Dedifferentiated amniotic fluid mesenchymal stem cell (primary cell): ENCODE measurements around the gene HECTD4.

Source experiments
- DNase-seq: peaks from one replicate; pipeline ENCODE4 v3.0.0-alpha.2; 2016; ENCODE audit errors: extremely low spot score

Gene HECTD4

DNA sequence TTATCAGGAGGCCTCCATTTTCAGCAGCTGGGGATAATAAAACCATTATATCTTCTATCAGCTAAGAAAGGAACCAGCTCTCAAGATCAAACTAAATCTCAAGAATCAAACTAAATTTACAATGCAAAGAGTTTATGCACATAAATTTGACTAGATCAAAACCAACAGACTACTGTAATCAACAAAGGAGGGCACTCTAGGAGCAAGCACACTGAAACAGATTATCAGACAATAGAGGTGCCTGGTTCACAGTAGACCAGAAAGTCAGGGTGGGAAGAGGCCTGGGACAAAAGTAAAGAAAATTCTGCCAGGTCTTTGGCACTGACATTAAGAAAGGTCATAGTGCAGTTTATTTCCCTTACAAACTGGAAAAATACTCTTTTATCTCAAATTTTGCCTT is 61.0 kb downstream of the HECTD4 start:
- no peak for DNase-seq

DNA sequence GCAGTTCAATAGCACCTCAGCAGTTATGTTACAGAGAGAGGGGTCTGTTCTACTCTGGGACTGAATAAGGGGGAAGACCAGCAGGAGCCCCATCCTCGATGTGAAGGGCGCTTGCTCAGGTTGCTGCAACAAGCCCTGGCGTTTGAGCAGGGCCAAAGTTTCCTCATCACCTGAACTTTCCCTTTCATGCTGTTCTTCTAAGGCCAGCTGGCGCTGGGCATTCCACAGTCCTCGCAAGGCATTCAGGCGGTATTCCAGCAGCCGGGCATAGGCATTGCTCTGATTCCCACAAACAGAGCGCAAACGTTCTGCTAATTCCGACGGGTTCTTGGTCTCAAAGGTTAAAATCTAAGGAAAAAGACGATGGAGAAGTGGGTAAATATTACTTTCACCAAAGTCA is 62.8 kb downstream of the HECTD4 start:
- DNase-seq: no peak

DNA sequence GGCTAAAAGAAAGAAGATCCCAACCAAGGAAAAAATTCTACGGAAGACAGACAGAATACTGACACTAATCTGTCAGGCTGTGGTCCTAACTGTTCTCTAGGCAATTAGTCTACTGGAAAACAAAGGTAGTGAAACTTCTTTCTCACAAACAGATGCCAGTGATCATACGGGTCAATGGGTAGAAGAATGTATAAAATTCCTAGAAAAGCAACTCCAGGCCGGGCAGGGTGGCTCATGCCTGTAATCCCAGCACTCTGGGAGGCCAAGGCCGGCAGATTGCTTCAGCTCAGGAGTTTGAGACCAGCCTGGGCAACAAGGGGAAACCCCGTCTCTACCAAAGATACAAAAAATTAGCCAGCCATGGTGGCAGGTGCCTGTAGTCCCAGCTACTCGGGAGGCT is 64.8 kb downstream of the HECTD4 start:
- no peak for DNase-seq

DNA sequence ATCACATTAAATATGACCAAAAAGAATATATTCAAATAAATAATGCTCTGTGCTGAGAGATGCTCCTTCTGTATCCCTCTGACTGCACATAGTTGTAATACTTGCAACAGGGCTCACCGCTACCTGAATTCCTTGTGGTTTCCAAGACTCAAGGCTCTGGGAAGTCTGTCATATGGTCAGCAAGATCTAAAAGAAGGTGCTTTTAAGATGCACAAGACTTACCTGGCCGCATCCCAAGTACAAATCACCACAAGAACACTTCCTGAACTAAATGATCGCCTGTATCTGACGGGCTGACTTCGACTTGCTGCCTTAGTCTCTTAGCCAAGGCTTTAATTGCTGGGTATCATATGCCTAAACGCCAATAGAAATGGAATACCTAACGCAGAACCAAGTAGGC is 67.2 kb downstream of the HECTD4 start:
- no peak for DNase-seq

DNA sequence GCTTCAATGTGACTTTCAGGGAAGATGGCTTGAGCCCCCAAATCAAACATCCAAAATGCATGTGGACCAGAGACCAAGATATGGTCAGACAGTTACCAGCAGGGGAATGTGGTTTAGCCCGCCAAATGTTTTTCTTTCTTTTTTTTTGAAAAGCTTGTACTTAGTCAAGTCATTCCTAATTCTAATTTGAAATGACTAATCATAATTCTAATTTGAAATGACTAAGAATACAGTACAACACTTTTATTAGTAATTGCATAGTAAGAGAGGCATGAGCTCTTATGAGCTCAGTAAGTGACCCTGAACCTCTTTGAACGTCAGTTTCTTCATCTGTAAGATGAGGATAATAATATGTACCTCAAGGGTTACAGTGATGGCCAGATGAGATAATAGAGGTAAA is 72.4 kb downstream of the HECTD4 start:
- DNase-seq: no peak

DNA sequence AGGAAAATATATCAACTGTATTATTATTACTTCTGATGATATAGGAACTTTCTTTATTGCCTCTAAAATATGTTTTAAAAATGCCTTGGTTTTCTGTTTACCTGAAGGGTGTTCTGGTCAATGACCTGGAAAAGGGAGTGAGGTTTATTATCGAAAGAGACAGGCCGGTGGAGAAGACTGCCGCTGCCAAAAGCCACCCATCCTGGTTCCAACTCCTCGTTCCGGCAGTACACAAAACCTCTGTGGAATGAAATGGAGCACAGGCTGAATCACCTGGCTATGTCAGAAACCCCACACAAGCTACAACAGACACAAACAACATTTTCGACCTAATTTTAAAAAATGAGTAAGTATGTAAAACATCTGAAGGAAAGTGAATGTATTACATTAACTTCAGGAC is 73.6 kb downstream of the HECTD4 start:
- DNase-seq: no peak

DNA sequence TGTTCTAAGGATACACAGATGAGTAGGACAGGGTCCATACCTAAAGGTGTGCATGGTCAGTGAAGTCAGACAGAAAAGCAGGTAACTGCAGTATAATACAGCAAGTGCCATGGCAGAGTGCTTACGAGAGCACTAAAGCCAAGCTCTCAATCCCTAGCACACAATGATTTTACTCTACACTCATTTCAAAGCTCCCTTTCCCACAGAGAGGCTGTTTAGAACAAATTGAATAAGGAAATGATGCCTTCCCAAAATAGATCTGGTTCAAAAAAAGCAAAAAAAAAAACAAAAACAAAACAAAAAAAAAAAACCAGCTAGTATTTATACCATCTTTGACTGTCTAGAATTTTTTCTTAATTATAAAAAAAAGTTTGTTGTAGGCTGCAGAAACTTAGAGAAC is 74.1 kb downstream of the HECTD4 start:
- DNase-seq: no peak

DNA sequence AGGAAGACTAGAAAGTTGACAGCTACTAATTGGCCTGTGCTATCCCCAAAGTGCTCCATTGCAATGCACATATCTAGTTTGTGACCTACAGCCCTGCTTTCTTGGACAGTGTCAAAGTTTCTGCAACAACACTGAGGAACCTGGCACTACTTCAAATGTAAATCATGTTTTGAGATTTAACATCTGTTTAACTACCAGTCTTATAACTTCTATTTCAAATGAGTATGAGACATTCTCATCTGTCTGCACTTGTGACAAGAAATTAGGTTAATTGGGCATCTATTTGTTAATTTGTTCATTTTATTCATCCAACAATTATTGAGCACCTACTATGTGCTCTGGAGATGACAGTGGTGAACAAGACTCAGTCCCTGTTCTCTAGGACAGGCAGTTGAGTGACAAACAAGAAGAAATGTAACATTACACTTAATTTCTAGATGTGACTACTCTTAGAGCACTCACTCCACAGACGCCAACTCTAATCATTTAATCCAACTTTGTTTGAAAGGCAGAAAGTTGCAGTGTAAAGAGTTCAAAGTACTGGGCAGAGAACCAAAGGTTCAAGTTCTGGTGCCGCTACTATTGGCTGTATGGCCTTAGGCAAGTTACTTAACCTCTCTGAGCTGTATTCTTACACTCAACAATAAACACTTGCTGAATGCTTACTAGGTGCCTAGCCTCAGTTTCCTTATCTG is 74.8 kb downstream of the HECTD4 start:
- no peak for DNase-seq

DNA sequence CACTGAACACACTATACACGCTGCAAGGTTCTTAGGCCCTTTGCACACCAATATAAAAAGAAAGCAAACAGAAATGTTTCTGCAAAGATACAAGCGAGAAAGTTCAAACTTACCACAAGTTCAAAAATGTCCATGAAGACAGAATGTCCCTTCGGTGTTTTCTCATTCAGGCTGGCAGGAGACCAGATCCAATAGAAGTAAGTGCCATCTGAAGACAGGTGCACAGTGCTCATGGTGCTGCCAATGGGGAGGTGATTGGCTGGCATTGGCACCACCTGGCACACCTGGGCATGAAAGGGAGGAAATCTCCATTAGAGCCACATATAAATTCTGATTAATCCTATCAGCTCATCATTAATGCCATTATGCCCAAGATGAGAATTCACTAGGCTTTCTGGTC is 76.3 kb downstream of the HECTD4 start:
- no peak for DNase-seq

DNA sequence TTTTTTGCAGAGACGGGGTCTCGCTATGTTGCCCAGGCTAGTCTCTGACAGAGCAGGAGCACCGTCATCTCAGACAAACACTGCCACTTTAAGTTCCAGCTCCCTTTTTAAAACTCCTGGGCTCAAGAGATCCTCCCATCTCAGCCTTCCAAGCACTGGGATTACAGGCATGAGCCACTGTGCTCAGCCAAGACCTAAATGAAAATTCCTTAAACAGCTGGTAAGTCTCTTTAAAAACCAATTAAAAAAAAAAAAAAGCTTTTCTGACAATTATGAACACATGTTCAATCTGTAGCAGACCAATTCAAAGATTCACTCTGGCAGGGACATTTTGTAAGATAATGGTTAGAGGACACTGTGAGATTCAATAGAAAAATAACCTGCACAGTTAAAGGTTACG is 77.8 kb downstream of the HECTD4 start:
- no peak for DNase-seq

DNA sequence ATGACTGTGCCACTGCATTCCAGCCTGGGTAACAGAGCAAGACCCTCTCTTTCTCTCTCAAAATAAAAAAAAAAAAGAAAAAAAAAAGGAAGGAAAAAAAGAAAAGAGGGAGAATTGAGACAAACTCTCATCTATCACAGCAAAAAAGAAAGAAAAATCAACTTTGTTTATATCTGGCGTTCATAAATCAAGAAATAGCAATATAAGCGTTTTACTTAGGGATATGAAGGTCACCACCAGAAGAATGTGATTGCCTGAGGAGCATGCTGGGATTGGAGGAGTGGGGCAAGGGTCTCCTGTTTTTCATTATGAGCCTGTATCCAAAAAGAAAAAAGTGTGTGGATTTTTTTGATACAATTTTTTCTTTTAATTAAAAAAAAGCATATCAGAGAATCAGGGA is 78.4 kb downstream of the HECTD4 start:
- no peak for DNase-seq

DNA sequence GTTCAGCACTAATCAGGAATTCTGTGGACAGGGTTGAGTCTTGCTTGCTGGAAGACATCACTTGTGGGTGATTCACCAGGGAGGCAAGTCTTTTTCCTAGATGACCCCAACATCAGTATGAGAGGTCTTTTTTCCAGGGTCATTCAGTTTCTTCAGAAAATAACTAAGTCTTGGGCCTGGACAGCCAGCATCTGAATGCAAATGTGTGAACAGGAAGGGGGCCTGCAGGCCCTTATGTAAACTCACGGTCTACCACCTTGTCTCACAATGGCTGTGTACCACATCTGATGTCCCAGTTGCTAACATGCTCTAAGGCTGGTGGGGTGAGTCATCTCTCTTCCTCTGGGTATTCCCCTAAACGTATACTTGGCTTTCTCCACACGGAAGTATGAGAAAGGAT is 79.2 kb downstream of the HECTD4 start:
- peak; percentile 23 for DNase-seq

DNA sequence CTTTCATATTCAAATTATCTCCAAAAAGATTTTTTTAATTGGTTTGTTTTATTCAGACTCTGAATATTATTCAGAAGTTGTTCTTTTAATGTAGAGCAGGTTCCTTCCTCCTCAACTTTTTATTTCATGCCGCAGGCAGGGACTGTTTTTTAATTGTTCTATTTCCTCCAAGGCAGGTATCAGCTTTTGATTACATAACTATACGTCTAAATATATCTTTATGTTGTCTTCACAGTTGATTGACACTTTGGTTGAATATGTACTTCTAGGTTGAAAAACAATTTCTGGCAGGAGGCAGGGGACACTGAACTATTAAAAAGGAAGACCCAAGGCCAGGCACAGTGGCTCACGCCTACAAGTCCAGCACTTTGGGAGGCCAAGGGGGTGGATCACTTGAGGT is 82.5 kb downstream of the HECTD4 start:
- no peak for DNase-seq

DNA sequence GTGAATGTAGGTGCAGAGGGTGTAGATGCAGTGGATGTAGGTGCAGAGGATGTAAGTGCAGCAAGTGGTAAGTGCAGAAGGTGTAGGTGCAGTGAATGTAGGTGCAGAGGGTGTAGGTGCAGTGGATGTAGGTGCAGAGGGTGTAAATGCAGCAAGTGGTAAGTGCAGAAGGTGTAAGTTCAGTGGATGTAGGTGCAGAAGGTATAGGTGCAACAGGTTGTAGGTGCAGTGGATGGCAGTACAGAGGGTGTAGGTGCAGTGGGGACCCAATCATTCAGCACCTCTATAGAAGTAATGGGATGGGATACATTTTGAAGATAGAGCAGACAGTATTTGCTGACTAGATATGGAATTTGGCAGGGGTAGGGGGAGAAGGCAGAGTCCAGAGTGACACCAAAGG is 85.0 kb downstream of the HECTD4 start:
- DNase-seq: no peak

DNA sequence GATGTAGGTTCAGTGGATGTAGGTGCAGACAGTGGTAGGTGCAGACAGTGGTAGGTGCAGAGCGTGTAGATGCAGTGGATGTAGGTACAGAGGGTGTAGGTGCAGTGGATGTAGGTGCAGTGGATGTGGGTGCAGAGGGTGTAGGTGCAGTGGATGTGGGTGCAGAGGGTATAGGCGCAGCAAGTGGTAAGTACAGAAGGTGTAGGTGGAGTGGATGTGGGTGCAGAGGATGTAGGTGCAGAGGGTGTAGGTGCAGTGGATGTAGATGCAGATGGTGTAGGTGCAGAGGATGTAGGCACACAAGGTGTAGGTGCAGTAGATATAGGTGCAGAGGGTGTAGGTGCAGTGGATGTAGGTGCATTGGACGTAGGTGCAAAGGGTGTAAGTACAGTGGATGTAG is 86.0 kb downstream of the HECTD4 start:
- no peak for DNase-seq

DNA sequence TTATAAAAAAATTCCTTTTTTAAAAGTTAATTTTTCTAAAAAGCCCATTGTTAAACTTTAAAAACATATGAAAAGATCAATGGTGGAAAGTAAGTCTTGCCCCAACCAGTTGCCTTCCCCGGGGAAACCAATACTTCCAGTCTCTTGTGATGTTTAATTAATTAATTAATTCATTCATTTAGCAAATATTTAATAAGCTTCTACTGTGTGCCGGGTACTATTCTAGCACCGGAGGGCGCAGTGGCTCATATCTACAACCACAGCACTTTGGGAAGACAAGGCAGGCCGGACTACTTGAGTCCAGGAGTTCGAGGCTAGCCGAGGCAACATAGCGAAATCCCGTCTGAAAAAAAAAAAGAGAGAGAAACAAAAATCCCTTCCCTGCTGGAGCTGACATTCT is 87.4 kb downstream of the HECTD4 start:
- no peak for DNase-seq

DNA sequence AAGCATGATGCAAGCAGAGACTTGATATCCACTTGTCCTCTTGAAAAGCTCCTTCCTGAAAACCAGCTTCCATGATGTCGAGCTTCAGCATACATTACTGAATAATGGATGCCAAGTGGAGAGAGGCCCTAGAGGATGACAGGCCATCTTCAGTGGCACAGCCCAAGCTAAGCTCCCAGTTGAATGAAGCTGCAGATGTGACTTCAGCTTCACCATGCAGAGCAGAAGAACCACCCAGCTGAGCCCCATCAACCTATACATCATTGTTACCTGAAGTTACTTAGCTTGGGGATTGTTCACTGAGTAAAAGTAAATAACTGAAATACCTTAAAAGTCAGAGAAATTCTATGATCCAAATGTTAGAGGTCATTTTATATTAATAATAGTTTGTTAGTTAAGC is 93.6 kb downstream of the HECTD4 start:
- no peak for DNase-seq

DNA sequence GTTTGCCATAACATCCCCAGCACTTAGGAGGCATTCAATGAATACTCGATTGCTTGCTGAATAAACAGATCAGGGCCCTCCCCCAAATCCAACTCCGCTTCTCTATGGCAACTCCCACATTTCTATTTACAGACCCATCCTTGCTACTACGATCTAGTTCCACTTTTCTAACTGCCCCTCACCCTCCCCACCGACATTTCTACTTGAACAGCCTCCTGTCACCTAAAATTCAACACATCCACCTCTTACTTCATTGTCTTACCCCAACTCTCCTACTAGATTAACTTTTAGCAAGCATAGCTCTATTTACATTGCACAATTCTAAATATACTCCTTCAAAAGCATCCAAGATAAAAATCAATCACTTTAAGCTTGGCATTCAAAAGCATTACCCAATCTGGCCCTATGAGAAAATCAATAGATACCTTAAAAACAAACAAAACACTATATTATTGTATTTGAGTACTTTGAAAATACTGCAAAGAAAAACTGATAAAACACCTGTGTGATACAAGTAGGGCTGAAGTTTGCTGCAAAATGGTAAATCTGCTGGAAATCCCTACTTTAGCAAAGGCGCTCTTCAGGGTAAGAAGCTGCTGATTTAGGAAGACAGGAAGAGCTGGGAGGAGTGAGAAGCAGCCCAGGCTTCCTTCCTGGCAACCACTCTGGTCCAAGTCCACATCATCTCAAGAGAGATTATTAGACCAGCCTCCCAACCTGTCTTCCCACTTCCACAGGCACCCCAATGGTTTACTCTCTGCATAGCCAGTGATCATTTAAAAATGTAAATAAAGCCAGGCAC is 96.4 kb downstream of the HECTD4 start:
- DNase-seq: no peak

DNA sequence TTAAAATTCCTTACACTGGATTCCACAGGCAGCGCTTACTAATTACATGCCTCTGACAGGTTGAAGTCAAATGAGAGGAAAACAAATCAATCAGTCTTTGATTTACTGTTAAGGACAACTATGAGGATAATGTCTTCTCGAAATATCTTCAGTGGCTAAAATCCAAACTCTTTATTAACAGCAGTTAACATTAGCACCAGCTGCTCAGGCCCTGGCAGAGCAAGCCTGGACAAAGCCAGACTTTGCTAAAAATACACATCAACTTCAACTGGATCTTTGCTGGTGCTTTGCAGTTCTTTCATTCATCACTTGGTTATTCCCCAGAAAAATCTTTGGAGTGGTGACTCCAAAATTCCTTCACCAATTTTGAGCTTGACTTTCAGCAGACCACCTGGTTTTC is 98.7 kb downstream of the HECTD4 start:
- no peak for DNase-seq

DNA sequence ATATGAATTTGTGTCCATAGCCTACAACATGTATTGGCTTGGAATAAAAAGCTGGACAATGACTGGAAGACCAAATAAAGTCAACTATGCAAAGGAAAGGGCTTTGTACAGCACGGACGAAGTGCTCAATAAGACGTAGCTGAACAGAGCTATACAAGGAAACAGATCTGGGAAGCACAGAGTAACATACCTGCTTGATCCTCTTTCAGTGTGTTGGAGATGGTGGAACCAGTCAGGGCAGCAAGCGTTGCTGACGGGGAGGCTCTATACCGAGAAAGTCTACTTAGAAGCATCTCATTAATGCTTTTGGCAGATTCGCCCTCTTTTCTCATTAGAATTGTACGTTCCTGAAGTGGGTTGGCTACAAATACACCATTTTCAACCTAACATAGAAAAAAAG is 99.3 kb downstream of the HECTD4 start:
- DNase-seq: no peak

DNA sequence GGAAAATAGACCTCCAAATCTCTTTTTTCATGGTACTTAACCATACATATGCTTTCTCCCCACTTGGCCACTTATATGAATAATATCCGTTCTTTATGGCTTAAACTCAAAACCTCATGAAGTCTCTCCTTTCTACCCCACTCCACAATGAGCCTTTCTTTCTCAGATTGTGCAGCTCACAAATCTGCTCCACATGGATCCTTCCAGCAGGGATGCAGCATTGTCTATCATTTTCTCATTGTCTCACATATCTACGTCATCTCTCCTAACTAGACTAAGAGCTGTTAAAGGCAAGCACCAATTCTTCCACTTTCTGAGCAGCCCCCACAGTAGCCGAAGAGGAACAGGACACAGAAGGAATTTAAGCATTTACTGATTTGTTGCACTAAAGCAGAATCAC is 106.4 kb downstream of the HECTD4 start:
- no peak for DNase-seq

DNA sequence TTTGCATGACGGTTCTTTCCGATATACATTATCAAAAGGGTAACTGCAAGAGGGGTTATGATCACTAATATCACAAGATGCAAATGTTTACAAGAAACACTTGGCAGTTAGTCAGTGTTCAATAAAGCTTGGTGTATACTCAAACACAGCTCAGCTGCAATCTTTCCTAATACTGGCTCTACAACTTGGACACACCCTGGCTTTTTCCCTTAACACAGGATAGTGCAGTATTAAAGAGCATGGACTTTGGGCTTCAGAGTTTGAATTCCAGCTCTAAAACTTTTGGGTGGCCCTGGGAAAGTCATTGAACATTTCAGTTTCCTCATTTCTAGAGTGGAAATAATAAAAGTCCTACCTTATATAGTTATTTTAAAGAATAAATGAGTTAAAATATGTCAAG is 107.0 kb downstream of the HECTD4 start:
- no peak for DNase-seq

DNA sequence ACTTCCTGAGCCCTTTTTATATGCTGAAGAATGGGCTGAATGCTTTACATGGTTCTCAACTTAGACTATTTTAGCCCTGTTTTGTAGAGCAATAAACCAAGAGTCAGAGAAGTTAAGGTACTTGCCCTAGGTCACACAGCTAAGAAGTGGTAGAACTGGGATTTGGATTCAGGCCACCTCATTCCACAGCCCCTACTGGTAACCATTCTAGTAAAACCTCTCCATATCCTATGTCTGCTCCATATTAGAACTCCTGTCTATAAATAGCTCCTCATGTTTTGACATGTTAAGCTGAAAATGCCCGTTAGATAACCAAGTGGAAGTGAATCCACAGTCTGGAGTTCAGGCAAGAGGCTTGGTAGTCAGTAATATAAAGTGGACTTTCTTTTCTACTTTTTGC is 111.6 kb downstream of the HECTD4 start:
- no peak for DNase-seq

DNA sequence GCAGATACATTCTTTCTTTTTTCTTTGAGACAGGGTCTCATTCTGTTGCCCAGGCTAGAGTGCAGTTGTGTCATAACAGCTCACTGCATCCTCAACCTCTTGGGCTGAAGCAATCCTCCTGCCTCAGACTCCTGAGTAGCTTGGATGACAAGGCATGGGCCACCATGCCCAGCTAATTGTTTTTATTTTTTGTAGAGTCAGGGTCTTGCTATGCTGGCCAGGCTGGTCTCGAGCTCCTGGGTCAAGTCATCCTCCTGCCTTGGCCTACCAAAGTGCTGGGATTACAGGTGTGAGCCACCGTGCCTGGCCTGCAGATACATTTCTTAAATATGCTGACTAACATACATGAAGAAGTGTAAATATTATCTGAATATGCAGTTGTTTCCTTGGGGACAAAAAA is 115.8 kb downstream of the HECTD4 start:
- DNase-seq: no peak
